OCI-LY7 (cell line): ENCODE data around the gene RPL37A. TPM values are rescaled to one million over a fixed set of nuclear protein-coding genes. Genes with fewer than 3 reads are reported as not detected.
A peak's percentile ranks its signal among the peaks of the same experiment; 100 is the strongest.

Source experiments
- BruUV-seq: library from RNA; stranded (reverse); fragments of 400-500 nt; replicated peaks from 2 replicates; lab custom pipeline; 2021; lab: Mats Ljungman, UMichigan
- CTCF ChIA-PET: fragments of 300-600 bp; sonication (Branson Sonifier 250); formaldehyde crosslinking; loops from one replicate; lab custom pipeline; 2022; ENCODE audit warnings: antibody characterized with exemption; ENCODE audit not compliant: unreplicated experiment; lab: Charles Lee
- POLR2A ChIA-PET: fragments of 300-600 bp; sonication (Branson Sonifier 250); formaldehyde crosslinking; loops from one replicate; lab custom pipeline; 2022; ENCODE audit warnings: antibody characterized with exemption; lab: Charles Lee
- DNase-seq: peaks from one replicate; pipeline ENCODE4 v3.0.0-alpha.2; 2015; ENCODE audit warnings: low spot score
- H2AFZ ChIP-seq: fragments of 200-600 bp; sonication (generic), shearing (Covaris generic); 2 replicates; pipeline ENCODE4 v1.6.1; 2014; ENCODE audit warnings: mild to moderate bottlenecking, antibody characterized with exemption, low read length, moderate library complexity
- H3K27ac ChIP-seq: fragments of 200-600 bp; sonication (generic); 2 replicates; pipeline ENCODE4 v1.5.1; 2014; ENCODE audit warnings: mixed run types, low read depth, mild to moderate bottlenecking, moderate library complexity, low read length, inconsistent platforms; ENCODE audit not compliant: poor library complexity, severe bottlenecking
- H3K36me3 ChIP-seq: fragments of 200-600 bp; sonication (generic); 2 replicates; pipeline ENCODE4 v1.6.1; 2014; ENCODE audit warnings: mild to moderate bottlenecking, antibody characterized with exemption, low read length, moderate library complexity, mixed read lengths; ENCODE audit not compliant: insufficient read depth
- H3K4me1 ChIP-seq: fragments of 200-600 bp; sonication (generic); 2 replicates; pipeline ENCODE4 v1.5.1; 2014; ENCODE audit warnings: mild to moderate bottlenecking, low read length; ENCODE audit not compliant: insufficient read depth, poor library complexity, severe bottlenecking
- H3K4me2 ChIP-seq: fragments of 200-600 bp; sonication (generic); 2 replicates; pipeline ENCODE4 v1.6.1; 2014; ENCODE audit warnings: mild to moderate bottlenecking, low read length
- H3K4me3 ChIP-seq: fragments of 200-600 bp; sonication (generic); 2 replicates; pipeline ENCODE4 v1.5.1; 2014; ENCODE audit warnings: mild to moderate bottlenecking, low read depth, low read length; ENCODE audit not compliant: poor library complexity, severe bottlenecking
- H3K79me2 ChIP-seq: fragments of 200-600 bp; sonication (generic); 2 replicates; pipeline ENCODE4 v1.6.1; 2016; ENCODE audit warnings: low read depth, mild to moderate bottlenecking, low read length, moderate library complexity, mixed read lengths; ENCODE audit not compliant: insufficient read depth
- H3K9me2 ChIP-seq: fragments of 200-600 bp; sonication (generic); 2 replicates; pipeline ENCODE4 v1.6.1; 2016; ENCODE audit warnings: mild to moderate bottlenecking, low read length, mixed read lengths; ENCODE audit not compliant: insufficient read depth
- H3K9me3 ChIP-seq: fragments of 200-600 bp; sonication (generic); 2 replicates; pipeline ENCODE4 v1.6.1; 2014; ENCODE audit warnings: mild to moderate bottlenecking, mixed run types, low read length, mixed read lengths
- H4K20me1 ChIP-seq: fragments of 200-600 bp; sonication (generic); 2 replicates; pipeline ENCODE4 v1.6.1; 2014; ENCODE audit warnings: mild to moderate bottlenecking, antibody characterized with exemption, low read length, moderate library complexity, mixed read lengths; ENCODE audit not compliant: insufficient read depth
- CTCF ChIP-seq: fragments of 200-600 bp; sonication (generic); conservative IDR thresholded peaks from 2 replicates; pipeline ENCODE4 v1.5.1; 2014; ENCODE audit warnings: mild to moderate bottlenecking, antibody characterized with exemption, low read length, moderate library complexity, mixed read lengths
- EZH2phosphoT487 ChIP-seq: fragments of 200-600 bp; sonication (generic); IDR thresholded peaks from 2 replicates; pipeline ENCODE4 v1.6.1; 2018; ENCODE audit warnings: low read depth, borderline replicate concordance, mild to moderate bottlenecking, mixed run types, antibody characterized with exemption, low read length, moderate library complexity, mixed read lengths
- intact Hi-C: fragments of 100-400 bp; cut with micrococcal nuclease; formaldehyde crosslinking; loops from one replicate; pipeline ENCODE4 v1.10.0; 2022; ENCODE audit not compliant: unreplicated experiment
- total RNA-seq, 2 experiments: library from RNA; depleted of rRNA in 1 of 2; stranded (reverse); fragments of >200 nt in 1 of 2; shearing (Covaris generic) in 1 of 2; gene quantifications; 2 replicates each; pipeline ENCODE4 v1.2.3, GENCODE V29; 2014 to 2022

The RPL37A gene
- total RNA-seq, 2 experiments from 2014 or later, result 3,500 to 4,020 TPM

DNA sequence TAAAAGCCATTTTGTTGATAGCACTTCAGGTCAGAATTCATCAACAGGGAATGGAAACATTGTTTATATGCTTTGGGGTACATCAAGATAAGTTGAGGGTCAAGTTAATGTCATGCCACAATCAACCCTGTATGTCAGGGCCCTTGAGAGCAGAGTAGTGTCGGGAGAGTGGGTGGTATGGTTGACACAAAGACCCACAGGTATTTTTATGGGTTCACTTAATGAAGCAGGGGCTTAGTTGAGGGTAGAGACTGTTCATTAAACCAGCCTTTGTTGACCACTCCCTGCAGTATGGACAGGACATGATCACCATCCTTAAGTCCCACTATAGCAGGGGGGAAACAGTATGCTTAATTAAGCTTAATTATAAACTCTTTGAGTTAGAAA, 5.7 kb downstream of the RPL37A start:
- H3K9me3 ChIP-seq, result no peaks in the 10 kb centered on the region
- BruUV-seq, result no TSS peak
- CTCF ChIA-PET, result no interaction called here

DNA sequence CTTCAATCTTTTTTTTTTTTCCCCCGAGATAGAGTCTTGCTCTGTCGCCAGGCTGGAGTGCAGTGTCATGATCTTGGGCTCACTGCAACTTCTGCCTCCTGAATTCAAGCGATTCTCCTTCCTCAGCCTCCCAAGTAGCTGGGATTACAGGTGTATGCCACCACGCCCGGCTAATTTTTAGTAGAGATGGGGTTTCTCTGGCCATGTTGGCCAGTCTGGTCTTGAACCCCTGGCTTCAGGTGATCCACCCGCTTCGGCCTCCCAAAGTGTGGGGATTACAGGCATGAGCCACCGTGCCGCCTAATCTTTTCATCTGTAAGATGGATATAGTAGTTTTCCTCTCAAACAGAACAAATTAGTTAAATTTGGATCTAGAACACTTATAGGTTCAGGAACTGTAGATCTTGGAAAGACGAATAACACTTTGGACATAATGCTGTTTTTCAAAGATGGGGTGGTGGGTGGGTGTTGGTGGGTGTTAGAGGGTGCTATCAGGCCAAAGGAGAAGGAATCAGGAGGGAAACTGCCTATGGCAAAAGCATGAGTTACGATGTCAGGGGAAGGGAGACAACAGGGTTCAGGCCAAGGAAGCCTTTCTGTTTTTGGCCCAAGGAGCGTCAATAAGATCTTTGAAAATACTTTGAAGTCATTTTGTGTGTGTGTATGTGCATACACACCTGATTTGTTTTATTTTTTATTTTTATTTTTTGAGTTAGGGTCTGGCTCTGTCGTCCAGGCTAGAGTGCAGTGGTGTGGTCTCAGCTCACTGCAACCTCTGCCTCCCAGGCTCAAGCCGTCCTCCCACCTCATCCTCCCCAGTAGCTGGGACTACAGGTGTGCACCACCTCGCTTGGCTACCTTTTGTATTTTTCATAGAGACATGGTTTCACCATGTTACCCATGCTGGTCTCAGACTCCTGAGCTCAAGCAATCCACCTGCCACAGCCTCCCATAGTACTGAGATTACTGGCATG, 6.8 kb downstream of the RPL37A start:
- Histone ChIP-seq H3K9me3 (no peaks in the 10 kb centered on the region), H3K4me3 (no peak overlapping the region), H4K20me1 (peaks cover 18% of the 10 kb centered on the region), H3K4me2 (no peak overlapping the region), H3K36me3 (peaks cover 86% of the 10 kb centered on the region), H3K79me2 (peaks cover 28% of the 10 kb centered on the region), H3K9me2 (no peaks in the 10 kb centered on the region), H2AFZ (no peak overlapping the region), H3K27ac (peak overlapping the region; percentile 17), H3K4me1 (peaks cover 26% of the 10 kb centered on the region)
- intact Hi-C loops, result no loop called here
- BruUV-seq, result no TSS peak
- no peak for TF ChIP-seq EZH2phosphoT487
- TF ChIP-seq CTCF, result no peak
- POLR2A ChIA-PET, result interaction anchor here (0.6 to 0.7 kb wide), 3 partner anchors 153 to 387 kb away, joined by 3 to 4 read pairs (median 3); no protein-coding TSS in a partner anchor
- no peak for DNase-seq
- CTCF ChIA-PET, result no interaction called here

More for the DNA sequence above, 5.7 kb downstream of the RPL37A start:
- Histone ChIP-seq H3K36me3 (peaks cover 89% of the 10 kb centered on the region), H3K27ac (no peak overlapping the region), H3K79me2 (peaks cover 38% of the 10 kb centered on the region), H4K20me1 (peaks cover 29% of the 10 kb centered on the region), H3K4me1 (peaks cover 35% of the 10 kb centered on the region), H3K4me3 (no peak overlapping the region), H3K4me2 (no peak overlapping the region), H2AFZ (no peak overlapping the region), H3K9me2 (no peaks in the 10 kb centered on the region)
- intact Hi-C loops, result no loop called here
- POLR2A ChIA-PET, result interaction anchor here (0.7 kb wide), 1 partner anchor 1273 kb away, joined by 3 read pairs; no protein-coding TSS in a partner anchor
- TF ChIP-seq CTCF, result no peak
- TF ChIP-seq EZH2phosphoT487, result no peak
- no peak for DNase-seq
